ENCODE results near the gene CEL. TPM values are rescaled to one million over a fixed set of nuclear protein-coding genes. Genes with fewer than 3 reads are reported as not detected.

CEL gene
- total and polyA plus RNA-seq, 2 donors (not counting 3 experiments of a cell fraction or from before 2014, with no cell fraction given), result 0.92 to 1.1 TPM

DNA sequence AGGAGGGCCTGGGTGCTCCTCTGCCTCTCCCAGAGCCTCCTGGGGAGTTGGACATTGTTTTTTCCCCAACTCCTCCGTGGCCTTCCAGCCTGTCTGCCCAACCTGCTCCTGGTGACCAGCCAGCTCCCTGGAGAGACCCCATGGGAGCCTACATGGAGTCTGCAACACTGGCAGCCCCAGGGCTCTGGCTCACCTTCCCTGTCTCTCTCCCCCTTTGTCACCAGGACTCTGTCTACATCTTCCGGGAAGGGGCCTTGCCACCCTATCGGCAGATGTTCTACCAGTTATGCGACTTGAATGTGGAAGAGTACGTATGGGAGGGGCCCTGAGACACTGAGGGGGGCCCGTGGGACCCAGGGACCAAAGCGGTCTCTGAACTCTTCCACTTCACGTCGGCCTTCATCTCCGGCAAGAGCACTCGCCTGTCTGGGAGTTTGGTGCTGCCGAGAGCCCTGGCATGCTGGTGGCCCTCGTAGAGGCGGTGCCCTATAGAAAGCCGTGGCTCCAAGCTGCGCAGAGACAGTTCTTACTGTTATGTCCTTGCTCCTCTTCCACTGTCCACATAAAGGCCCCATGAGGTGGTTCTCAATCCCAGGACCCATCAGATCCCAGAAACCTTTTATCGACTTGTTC, 5.9 kb upstream of the CEL start:
- intact Hi-C loops (cut with micrococcal nuclease), result no loop called here
- H4K20me1 ChIP-seq (replicated peaks; ENCODE audit: control insufficient read depth, extremely low read depth, insufficient read depth, low read length), result no peaks in the 10 kb centered on the region
- no peak for DNase-seq (ENCODE audit: low read depth, low spot score)
- no peaks in the 10 kb centered on the region for H3K79me2 ChIP-seq (ENCODE audit: control insufficient read depth, insufficient read depth, low read length)
- ChIA-PET CTCF (no interaction called here), POLR2A (no interaction called here)
- H3K27ac ChIP-seq (ENCODE audit: insufficient read depth, low read depth, low read length), result no peak overlapping the region
- no peak overlapping the region for H3K9ac ChIP-seq (replicated peaks; ENCODE audit: extremely low read depth, insufficient read depth, low read length)
- peaks cover 3% of the 10 kb centered on the region for H3K4me1 ChIP-seq (ENCODE audit: control insufficient read depth, extremely low read depth, insufficient read depth, low read length)
- TF ChIP-seq EZH2 (IDR thresholded peaks at IDR 0.05; ENCODE audit: borderline replicate concordance, low read depth, low read length, severe bottlenecking) (no peak), MYC (IDR thresholded peaks at IDR 0.05; ENCODE audit: low read depth, low read length) (no peak), GATA2 (IDR thresholded peaks at IDR 0.05; ENCODE audit: insufficient read depth, insufficient read length, low read depth, low read length) (no peak), CTCF (IDR thresholded peaks at IDR 0.05; ENCODE audit: extremely low read depth in 1 of 2, insufficient read depth in 1 of 2, low read depth in 1 of 2, low read length in 2 of 2) (no peak), MAX (IDR thresholded peaks at IDR 0.05; ENCODE audit: insufficient read depth, insufficient read length) (no peak)
- dilution Hi-C loops (cut with MboI; ENCODE audit: extremely low pct_ligation_motif_present, low sequenced_read_pairs), result no loop called here
- no TSS peak for BruUV-seq (replicated peaks)
- H3K9me1 ChIP-seq (replicated peaks; ENCODE audit: control insufficient read depth, extremely low read depth, insufficient read depth, low read length), result no peaks in the 10 kb centered on the region
- no peaks in the 10 kb centered on the region for H3K9me3 ChIP-seq (replicated peaks; ENCODE audit: control insufficient read depth, insufficient read depth, low read length)
- peaks cover 0 to 38% of the 10 kb centered on the region in 2 experiments for H3K36me3 ChIP-seq (ENCODE audit: control insufficient read depth in 2 of 2, extremely low read depth in 1 of 2, insufficient read depth in 2 of 2, low read length in 2 of 2)
- no peak overlapping the region for H3K4me2 ChIP-seq (ENCODE audit: insufficient read depth, low read length)
- FAIRE-seq, result no peak
- no peak overlapping the region for H3K4me3 ChIP-seq (replicated peaks in 1 of 3; ENCODE audit: insufficient read depth in 1 of 3, low read depth in 1 of 3, low read length in 3 of 3)
- no peaks in the 10 kb centered on the region for H3K27me3 ChIP-seq (ENCODE audit: control insufficient read depth in 2 of 2, insufficient read depth in 2 of 2, low read length in 2 of 2)
- H2AFZ ChIP-seq (ENCODE audit: low read depth, low read length), result no peak overlapping the region

All from endothelial cell of umbilical vein (primary cell).